ENCODE data around the gene MAML3.

GRCh38 chr4:139819082-139819481, 334.9 kb downstream of the MAML3 start:
- TF ChIP-seq SUZ12 (IDR thresholded peaks at IDR 0.05) (no peak), FOXM1 (IDR thresholded peaks at IDR 0.05; ENCODE audit: borderline replicate concordance) (no peak), L3MBTL2 (conservative IDR thresholded peaks at IDR 0.05) (no peak), ZNF384 (IDR thresholded peaks at IDR 0.05) (no peak)
